Karpas-422 (cell line): ENCODE results near the gene CCDC88A. TPM values are rescaled to one million over a fixed set of nuclear protein-coding genes. Genes with fewer than 3 reads are reported as not detected.

Experiments
- DNase-seq: peaks from one replicate; pipeline ENCODE4 v3.0.0-alpha.2; 2015
- H2AFZ ChIP-seq: fragments of 200-600 bp; sonication (generic); 2 replicates; pipeline ENCODE4 v1.6.1; 2014; ENCODE audit warnings: antibody characterized with exemption, low read length, mixed read lengths
- H3K27ac ChIP-seq: fragments of 200-600 bp; sonication (generic); 2 replicates; pipeline ENCODE4 v1.5.1; 2014; ENCODE audit warnings: mild to moderate bottlenecking, low read length, moderate library complexity
- H3K27me3 ChIP-seq: fragments of 200-600 bp; sonication (generic); 2 replicates; pipeline ENCODE4 v1.6.1; 2014; ENCODE audit warnings: low read length, mixed read lengths
- H3K36me3 ChIP-seq: fragments of 200-600 bp; sonication (generic); 2 replicates; pipeline ENCODE4 v1.6.1; 2014; ENCODE audit warnings: low read length, mixed read lengths; ENCODE audit not compliant: insufficient read depth
- H3K4me1 ChIP-seq: fragments of 200-600 bp; sonication (generic); 2 replicates; pipeline ENCODE4 v1.6.1; 2014; ENCODE audit warnings: mild to moderate bottlenecking, low read length, mixed read lengths
- H3K4me2 ChIP-seq: fragments of 200-600 bp; sonication (generic); 2 replicates; pipeline ENCODE4 v1.6.1; 2014; ENCODE audit warnings: low read length, low read depth, mild to moderate bottlenecking; ENCODE audit not compliant: poor library complexity, severe bottlenecking
- H3K4me3 ChIP-seq: fragments of 200-600 bp; sonication (generic); 2 replicates; pipeline ENCODE4 v1.5.1; 2014; ENCODE audit warnings: mild to moderate bottlenecking, antibody characterized with exemption, low read length, mixed read lengths
- H3K79me2 ChIP-seq: fragments of 200-600 bp; sonication (generic); 2 replicates; pipeline ENCODE4 v1.6.1; 2014; ENCODE audit warnings: mild to moderate bottlenecking, low read length, mixed read lengths
- H3K9ac ChIP-seq: fragments of 200-600 bp; sonication (generic); 2 replicates; pipeline ENCODE4 v1.6.0; 2014; ENCODE audit warnings: low read length
- H3K9me2 ChIP-seq: fragments of 200-600 bp; sonication (generic), shearing (Covaris generic); replicated peaks from 2 replicates; pipeline ENCODE4 v1.6.0; 2014; ENCODE audit warnings: mild to moderate bottlenecking, low read length, moderate library complexity; ENCODE audit not compliant: insufficient read depth
- H3K9me3 ChIP-seq: fragments of 300-700, 200-600 bp; sonication (generic); 2 replicates; pipeline ENCODE4 v1.6.1; 2014; ENCODE audit warnings: low read length, mixed read lengths
- H4K20me1 ChIP-seq: fragments of 200-600 bp; sonication (generic); 2 replicates; pipeline ENCODE4 v1.6.1; 2014; ENCODE audit warnings: mild to moderate bottlenecking, antibody characterized with exemption, low read length, low read depth; ENCODE audit not compliant: insufficient read depth
- small RNA-seq: library from RNA; depleted of rRNA; stranded (forward); fragments of <200 nt; gene quantifications from one replicate; pipeline ENCODE3, GENCODE V24; 2014
- total RNA-seq: library from RNA; depleted of rRNA; stranded (reverse); fragments of >200 nt; shearing (Covaris generic); gene quantifications from 2 replicates; pipeline ENCODE4 v1.2.3, GENCODE V29; 2014; ENCODE audit warnings: low replicate concordance; rRNA removed

Gene CCDC88A
- total RNA-seq, 1 experiment from 2014 or later: 262 TPM

DNA sequence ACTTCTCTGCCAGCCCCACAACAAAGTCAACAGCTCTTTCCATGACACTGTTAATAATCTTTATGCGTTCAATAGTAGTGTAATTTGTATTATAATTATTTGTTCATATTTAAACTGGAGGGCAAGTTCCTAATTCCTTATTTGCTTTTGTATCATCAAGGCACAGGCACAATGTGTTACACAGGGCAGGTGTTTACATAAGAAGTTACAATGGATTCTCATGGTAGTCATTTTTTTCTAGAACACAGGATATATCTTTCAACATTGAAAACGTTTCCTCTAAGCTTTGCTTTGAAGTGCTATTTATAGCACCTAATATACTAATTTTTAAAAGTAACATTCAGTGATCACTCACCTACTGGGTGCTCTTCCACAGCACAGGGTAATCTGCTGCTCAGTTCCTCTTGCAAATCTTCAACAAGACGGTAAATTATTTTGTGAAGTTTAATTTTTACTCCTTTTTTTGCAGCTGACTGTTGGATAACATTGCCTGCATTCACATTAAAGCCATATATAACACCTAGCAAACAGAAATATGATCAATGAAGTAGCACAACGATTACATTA, 179.9 kb downstream of the CCDC88A start:
- no peaks in the 10 kb centered on the region for H3K9me3 ChIP-seq
- no peak overlapping the region for H3K9ac ChIP-seq
- H4K20me1 ChIP-seq: peaks cover under 1% of the 10 kb centered on the region; the same call in 1 of the 2 replicates
- DNase-seq: no peak
- H3K36me3 ChIP-seq: peaks cover 47% of the 10 kb centered on the region; the same call in 1 of the 2 replicates
- no peak overlapping the region for H3K4me3 ChIP-seq
- H3K4me1 ChIP-seq: peaks cover 6% of the 10 kb centered on the region; the same call in 1 of the 2 replicates
- no peak overlapping the region for H2AFZ ChIP-seq
- no peak overlapping the region for H3K27ac ChIP-seq
- no peak overlapping the region for H3K4me2 ChIP-seq
- H3K9me2 ChIP-seq: no peaks in the 10 kb centered on the region
- H3K27me3 ChIP-seq: no peaks in the 10 kb centered on the region
- H3K79me2 ChIP-seq: no peaks in the 10 kb centered on the region

Small RNA genes lying within 50 kb of the gene (small RNA-seq; reads per million reads assigned to genes)
- gene RF00019 (not detected), gene RNU6-221P (not detected), gene RNU6-775P (not detected)

Other genes with a start within 250 kb of the CCDC88A start
- 12.1 and 17.9 TPM in 2 replicates for gene CLHC1, start 187.6 kb downstream of the CCDC88A start, total RNA-seq
- 1,457 and 2,669 TPM in 2 replicates for gene RPS27A, start 187.2 kb downstream of the CCDC88A start, total RNA-seq
- 34.7 and 43.2 TPM in 2 replicates for gene MTIF2, start 150.6 kb downstream of the CCDC88A start, total RNA-seq
- 31.6 and 41.1 TPM in 2 replicates for gene CFAP36, start 99.9 kb upstream of the CCDC88A start, total RNA-seq
- 41.6 and 65.7 TPM in 2 replicates for gene PPP4R3B, start 197.8 kb upstream of the CCDC88A start, total RNA-seq